IMR-90 (cell line): Measurements from ENCODE around the gene CELSR1. TPM values are rescaled to one million over a fixed set of nuclear protein-coding genes. Genes with fewer than 3 reads are reported as not detected.
A peak's percentile ranks its signal among the peaks of the same experiment; 100 is the strongest.

Source experiments
- ATAC-seq: fragments of 200-7000 bp; cut with Tn5 transposase; 2 replicates; pipeline ENCODE4 v1.9.1; 2020; ENCODE audit warnings: low read depth, mild to moderate bottlenecking, moderate library complexity
- BruUV-seq: library from RNA; stranded (reverse); fragments of 400-500 nt; replicated peaks from 2 replicates; lab custom pipeline; 2021; lab: Mats Ljungman, UMichigan
- CTCF ChIA-PET: fragments of 300-600 bp; formaldehyde crosslinking; extraction: SDS; loops from one replicate; lab custom pipeline; 2021; ENCODE audit warnings: antibody characterized with exemption; lab: Yijun Ruan, JAX
- POLR2A ChIA-PET: fragments of 300-600 bp; sonication (Branson Sonifier 250); formaldehyde crosslinking; loops from one replicate; lab custom pipeline; 2022; ENCODE audit warnings: antibody characterized with exemption; ENCODE audit not compliant: unreplicated experiment; lab: Charles Lee
- DNase-seq: peaks from one replicate; pipeline ENCODE4 v3.0.0; 2013
- H2AFZ ChIP-seq: replicated peaks from 2 replicates; pipeline ENCODE3; 2013; ENCODE audit warnings: low read length, mild to moderate bottlenecking; ENCODE audit not compliant: poor library complexity
- H2AK5ac ChIP-seq: 2 replicates; pipeline ENCODE4 v1.6.1; 2013; ENCODE audit warnings: low read depth, low read length, inconsistent platforms
- H2AK9ac ChIP-seq: replicated peaks from 2 replicates; pipeline ENCODE3; 2013; ENCODE audit warnings: mild to moderate bottlenecking, low read depth, low read length, moderate library complexity; ENCODE audit not compliant: poor library complexity
- H2BK120ac ChIP-seq: 2 replicates; pipeline ENCODE4 v1.6.1; 2013; ENCODE audit warnings: low read depth, low read length, inconsistent platforms
- H2BK15ac ChIP-seq: 3 replicates; pipeline ENCODE4 v1.6.1; 2013; ENCODE audit warnings: low read depth, low read length, inconsistent platforms
- H2BK20ac ChIP-seq: 2 replicates; pipeline ENCODE4 v1.6.1; 2013; ENCODE audit warnings: low read depth, mild to moderate bottlenecking, inconsistent platforms, low read length, moderate library complexity
- H2BK5ac ChIP-seq: 2 replicates; pipeline ENCODE4 v1.6.1; 2013; ENCODE audit warnings: mild to moderate bottlenecking, low read depth, low read length, inconsistent platforms; ENCODE audit not compliant: poor library complexity, severe bottlenecking
- H3K14ac ChIP-seq: replicated peaks from 2 replicates; pipeline ENCODE4 v1.6.1; 2013; ENCODE audit warnings: low read depth, low read length, inconsistent platforms
- H3K18ac ChIP-seq: 2 replicates; pipeline ENCODE4 v1.6.1; 2013; ENCODE audit warnings: low read depth, low read length, control low read depth
- H3K23ac ChIP-seq: 2 replicates; pipeline ENCODE4 v1.6.1; 2013; ENCODE audit warnings: low read depth, low read length, inconsistent platforms
- H3K27ac ChIP-seq: 2 replicates; pipeline ENCODE4 v1.5.1; 2013; ENCODE audit warnings: mild to moderate bottlenecking, control low read depth, low read length; ENCODE audit not compliant: insufficient read depth
- H3K27me3 ChIP-seq: 2 replicates; pipeline ENCODE4 v1.6.1; 2013; ENCODE audit warnings: low read length; ENCODE audit not compliant: control insufficient read depth, insufficient read depth
- H3K36me3 ChIP-seq: 2 replicates; pipeline ENCODE4 v1.6.1; 2013; ENCODE audit warnings: low read length, mixed read lengths; ENCODE audit not compliant: control insufficient read depth, insufficient read depth
- H3K4ac ChIP-seq: 2 replicates; pipeline ENCODE4 v1.6.1; 2013; ENCODE audit warnings: low read depth, low read length, inconsistent platforms
- H3K4me1 ChIP-seq: 2 replicates; pipeline ENCODE4 v1.6.1; 2013; ENCODE audit warnings: low read length, mixed read lengths; ENCODE audit not compliant: control insufficient read depth, insufficient read depth
- H3K4me2 ChIP-seq: 2 replicates; pipeline ENCODE4 v1.6.1; 2013; ENCODE audit warnings: low read depth, mild to moderate bottlenecking, control low read depth, low read length, moderate library complexity
- H3K4me3 ChIP-seq: 2 replicates; pipeline ENCODE4 v1.5.1; 2013; ENCODE audit warnings: low read depth, mild to moderate bottlenecking, control low read depth, low read length, moderate library complexity; ENCODE audit not compliant: insufficient read depth
- H3K56ac ChIP-seq: 2 replicates; pipeline ENCODE4 v1.6.1; 2013; ENCODE audit warnings: low read length, inconsistent platforms; ENCODE audit not compliant: insufficient read depth; ENCODE audit errors: extremely low read depth
- H3K79me1 ChIP-seq, 2 experiments: 2 replicates each; pipeline ENCODE4 v1.6.1; 2013; ENCODE audit warnings: low read length in 2 of 2, inconsistent platforms in 1 of 2, low read depth in 1 of 2
- H3K9ac ChIP-seq: 2 replicates; pipeline ENCODE4 v1.6.1; 2013; ENCODE audit warnings: low read depth, low read length, control low read depth
- H3K9me1 ChIP-seq: 2 replicates; pipeline ENCODE4 v1.6.1; 2013; ENCODE audit warnings: low read length, inconsistent platforms; ENCODE audit not compliant: insufficient read depth
- H3K9me3 ChIP-seq: 2 replicates; pipeline ENCODE4 v1.6.1; 2013; ENCODE audit warnings: low read length; ENCODE audit not compliant: control insufficient read depth, insufficient read depth
- H4K20me1 ChIP-seq: 2 replicates; pipeline ENCODE4 v1.6.1; 2013; ENCODE audit warnings: low read length, inconsistent platforms; ENCODE audit not compliant: insufficient read depth
- H4K5ac ChIP-seq: 2 replicates; pipeline ENCODE4 v1.6.1; 2013; ENCODE audit warnings: mild to moderate bottlenecking, low read depth, low read length, control low read depth
- H4K8ac ChIP-seq, 2 experiments: 2 replicates each; pipeline ENCODE4 v1.6.1; 2013; ENCODE audit warnings: low read depth in 2 of 2, low read length in 2 of 2, control low read depth in 1 of 2, inconsistent platforms in 1 of 2
- H4K91ac ChIP-seq: 2 replicates; pipeline ENCODE4 v1.6.1; 2013; ENCODE audit warnings: low read depth, low read length, inconsistent platforms; ENCODE audit not compliant: insufficient read depth
- BHLHE40 ChIP-seq: fragments of 150-350 bp; IDR thresholded peaks from 2 replicates; pipeline ENCODE4 v1.6.1; 2016; ENCODE audit warnings: mild to moderate bottlenecking, low read depth, low read length
- CEBPB ChIP-seq: IDR thresholded peaks from 2 replicates; pipeline ENCODE4 v1.6.1; 2012; ENCODE audit warnings: low read depth, low read length, improper control_type of control experiment
- CHD1 ChIP-seq: IDR thresholded peaks from 2 replicates; pipeline ENCODE4 v1.6.1; 2012; ENCODE audit warnings: low read depth, low read length, improper control_type of control experiment
- CTCF ChIP-seq: conservative IDR thresholded peaks from 2 replicates; pipeline ENCODE4 v1.5.1; 2012; ENCODE audit warnings: mild to moderate bottlenecking, low read depth, low read length, improper control_type of control experiment
- ELK1 ChIP-seq: fragments of 150-350 bp; IDR thresholded peaks from 2 replicates; pipeline ENCODE4 v1.6.1; 2016; ENCODE audit warnings: low read depth, mild to moderate bottlenecking, low read length, moderate library complexity, borderline replicate concordance
- FOS ChIP-seq: fragments of 150-350 bp; IDR thresholded peaks from 2 replicates; pipeline ENCODE4 v1.6.1; 2016; ENCODE audit warnings: low read depth, low read length
- MAFK ChIP-seq: IDR thresholded peaks from 2 replicates; pipeline ENCODE4 v1.6.1; 2012; ENCODE audit warnings: low read depth, low read length, improper control_type of control experiment
- MAZ ChIP-seq: IDR thresholded peaks from 2 replicates; pipeline ENCODE4 v1.6.1; 2012; ENCODE audit warnings: low read depth, mild to moderate bottlenecking, low read length, improper control_type of control experiment, moderate library complexity, borderline replicate concordance
- MXI1 ChIP-seq: IDR thresholded peaks from 2 replicates; pipeline ENCODE4 v1.6.1; 2012; ENCODE audit warnings: low read depth, mild to moderate bottlenecking, low read length, moderate library complexity, borderline replicate concordance
- NFE2L2 ChIP-seq: fragments of 150-350 bp; IDR thresholded peaks from 2 replicates; pipeline ENCODE4 v1.6.1; 2016; ENCODE audit warnings: low read depth, mild to moderate bottlenecking, low read length
- POLR2A ChIP-seq: IDR thresholded peaks from 2 replicates; pipeline ENCODE4 v1.6.1; 2012; ENCODE audit warnings: mild to moderate bottlenecking, low read depth, low read length
- RAD21 ChIP-seq: IDR thresholded peaks from 2 replicates; pipeline ENCODE4 v1.6.1; 2012; ENCODE audit warnings: low read length, improper control_type of control experiment
- RCOR1 ChIP-seq: IDR thresholded peaks from 2 replicates; pipeline ENCODE4 v1.6.1; 2012; ENCODE audit warnings: mild to moderate bottlenecking, low read length, improper control_type of control experiment; ENCODE audit not compliant: insufficient replicate concordance
- RFX5 ChIP-seq: IDR thresholded peaks from 2 replicates; pipeline ENCODE4 v1.8.0; 2012; ENCODE audit warnings: low read depth, mild to moderate bottlenecking, low read length, moderate library complexity
- SMC3 ChIP-seq: fragments of 150-350 bp; IDR thresholded peaks from 2 replicates; pipeline ENCODE4 v1.6.1; 2016; ENCODE audit warnings: low read depth, mild to moderate bottlenecking, antibody characterized with exemption, low read length, moderate library complexity
- WGBS, 2 experiments: methylation state at CpG; one replicate each; pipeline versions ENCODE4 v1.1.5 to v1.1.7; 2013; ENCODE audit warnings: missing lambda C conversion rate in 2 of 2; ENCODE audit not compliant: insufficient read length in 1 of 2; ENCODE audit errors: extremely low coverage in 2 of 2; 5-methylcytosine and 5-hydroxymethylcytosine counted together
- dilution Hi-C: fragments of 300-500 bp; cut with HindIII; formaldehyde crosslinking; loops from one replicate; pipeline ENCODE4 v1.14.3; 2018; ENCODE audit warnings: low sequenced_read_pairs; ENCODE audit not compliant: unreplicated experiment
- in situ Hi-C: fragments of 300-500 bp; cut with MboI; formaldehyde crosslinking; loops from 3 replicates; pipeline ENCODE4 v1.14.3; 2019; ENCODE audit warnings: low sequenced_read_pairs, inconsistent platforms, mixed read lengths
- intact Hi-C: fragments of 100-400 bp; cut with micrococcal nuclease; formaldehyde crosslinking; loops from 2 replicates; pipeline ENCODE4 v1.10.0; 2022
- polyA plus RNA-seq, 3 experiments: library from polyadenylated mRNA; depleted of rRNA; stranded (reverse); fragments of >200 nt; gene quantifications; 2 replicates each; pipeline ENCODE4 v1.2.3, GENCODE V29; 2012; ENCODE audit warnings: low replicate concordance in 1 of 3
- total RNA-seq: library from RNA; depleted of rRNA; stranded (reverse); fragments of >200 nt; gene quantifications from 2 replicates; pipeline ENCODE4 v1.2.3, GENCODE V29; 2012
- TF ChIP-seq, protein P1 (sequence below): fragments of 150-350 bp; IDR thresholded peaks from 2 replicates; pipeline ENCODE4 v1.6.1; 2017; ENCODE audit warnings: mild to moderate bottlenecking, antibody characterized with exemption, low read length, low read depth

CELSR1 gene
- total and polyA plus RNA-seq, 2 of the 4 experiments (the other 2 are of a cell fraction): 0.36 to 0.82 TPM

- no peak overlapping the region for H3K23ac ChIP-seq
- DNase-seq (peak; percentile 69), ATAC-seq (peak; percentile 91)
- peaks cover 6% of the 10 kb centered on the region; the same call in 1 of the 2 replicates for H3K27me3 ChIP-seq
- no TSS peak for BruUV-seq
- H2AFZ ChIP-seq: peak overlapping the region; percentile 85
- ChIA-PET POLR2A (no interaction called here), CTCF (no interaction called here)
- no peak overlapping the region for H3K14ac ChIP-seq
- peak overlapping the region; percentile 31; the same call in 1 of the 2 replicates for H2AK5ac ChIP-seq
- no peak overlapping the region for H2BK15ac ChIP-seq
- H3K56ac ChIP-seq: no peak overlapping the region
- no peak overlapping the region for H3K4me3 ChIP-seq
- H2AK9ac ChIP-seq: peak overlapping the region; percentile 0
- TF ChIP-seq RAD21 (no peak), MXI1 (no peak), MAZ (0 out of 2 replicates have a peak, but pooled peaks have one; percentile 14), RCOR1 (no peak), CHD1 (no peak), NFE2L2 (peak; percentile 67; the same call in 1 of the 2 replicates), CTCF (no peak), MAFK (no peak), CEBPB (no peak), POLR2A (no peak), ELK1 (no peak), BHLHE40 (no peak), RFX5 (no peak), FOS (no peak), SMC3 (no peak)
- TF ChIP-seq, protein P1, sequence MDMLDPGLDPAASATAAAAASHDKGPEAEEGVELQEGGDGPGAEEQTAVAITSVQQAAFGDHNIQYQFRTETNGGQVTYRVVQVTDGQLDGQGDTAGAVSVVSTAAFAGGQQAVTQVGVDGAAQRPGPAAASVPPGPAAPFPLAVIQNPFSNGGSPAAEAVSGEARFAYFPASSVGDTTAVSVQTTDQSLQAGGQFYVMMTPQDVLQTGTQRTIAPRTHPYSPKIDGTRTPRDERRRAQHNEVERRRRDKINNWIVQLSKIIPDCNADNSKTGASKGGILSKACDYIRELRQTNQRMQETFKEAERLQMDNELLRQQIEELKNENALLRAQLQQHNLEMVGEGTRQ: no peak
- no peak overlapping the region for H4K8ac ChIP-seq
- H4K20me1 ChIP-seq: no peaks in the 10 kb centered on the region
- no peak overlapping the region for H3K4ac ChIP-seq
- peaks cover 9% of the 10 kb centered on the region for H3K4me1 ChIP-seq
- no peaks in the 10 kb centered on the region for H3K9me1 ChIP-seq
- peak overlapping the region; percentile 19 for H2BK5ac ChIP-seq
- H4K91ac ChIP-seq: no peak overlapping the region
- no peak overlapping the region for H3K4me2 ChIP-seq
- peak overlapping the region; percentile 47; the same call in 1 of the 2 replicates for H2BK20ac ChIP-seq
- dilution Hi-C loops: no loop called here
- H2BK120ac ChIP-seq: peak overlapping the region; percentile 55; the same call in 1 of the 2 replicates
- no peaks in the 10 kb centered on the region for H3K36me3 ChIP-seq
- H4K5ac ChIP-seq: no peak overlapping the region
- H3K27ac ChIP-seq: no peak overlapping the region
- intact Hi-C loops: no loop called here
- H3K18ac ChIP-seq: no peak overlapping the region
- H3K9me3 ChIP-seq: no peaks in the 10 kb centered on the region
- H3K9ac ChIP-seq: no peak overlapping the region
- H3K79me1 ChIP-seq: no peaks in the 10 kb centered on the region
- 43% methylated on average over 5 of the region's 16 CpGs; no CpG with 5 or more reads in 1 of the 2 experiments for WGBS, 2 experiments
- in situ Hi-C loops: no loop called here
These were observed 22.7 kb downstream of the CELSR1 start for GRCh38 chr22:46514592-46515207.
